ENCODE data around the gene ARRB2.
"Not testable (repeated sequence)": the region's sequence is repeated elsewhere in the genome, so short reads cannot be mapped to it uniquely, and the experiment has no call there.

Gene ARRB2

DNA sequence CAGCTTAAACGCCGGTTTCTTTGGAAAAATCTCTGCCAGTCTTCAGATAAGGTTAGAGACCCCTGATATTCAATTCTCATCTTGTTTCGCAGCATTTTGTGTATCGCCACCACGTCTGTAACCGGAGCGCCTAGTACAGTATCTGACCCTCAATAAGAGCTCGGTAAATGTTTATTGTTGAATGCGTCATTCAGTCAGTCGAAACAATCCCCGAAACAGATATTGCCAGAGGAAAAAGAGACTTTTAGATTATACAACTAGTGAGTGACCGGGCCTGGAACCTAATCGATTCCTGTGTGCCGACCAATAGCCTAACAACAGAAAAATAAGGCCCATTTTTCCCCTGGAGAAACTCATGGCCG, 7.1 kb upstream of the ARRB2 start:
- DNase-seq, result no peak

- DNase-seq, result not testable (repeated sequence)
These were observed 5.9 kb upstream of the ARRB2 start for GRCh38 chr17:4704574-4704907.

GRCh38 chr17:4704991-4705390, 5.4 kb upstream of the ARRB2 start:
- no peak for DNase-seq

DNA sequence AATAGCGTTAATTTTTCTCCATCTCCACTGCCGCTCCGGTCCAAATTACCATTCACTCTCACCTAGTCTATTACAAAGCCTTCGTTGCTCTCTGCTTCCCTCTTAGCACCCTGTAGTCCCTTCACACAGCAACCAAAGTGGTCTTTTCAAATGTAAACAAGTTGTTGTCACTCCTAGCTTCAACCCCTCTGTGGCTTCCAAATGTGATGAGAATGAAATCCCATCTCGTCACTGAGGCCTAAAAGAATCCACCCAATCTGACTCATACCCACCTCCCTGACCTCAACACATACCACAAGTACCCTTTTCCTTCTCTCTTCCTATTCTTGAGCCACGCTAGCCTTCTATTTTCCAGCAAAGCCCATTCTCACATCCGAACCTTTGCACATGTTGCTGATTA, 4.3 kb upstream of the ARRB2 start:
- no peak for DNase-seq

GRCh38 chr17:4708436-4708835, 2.0 kb upstream of the ARRB2 start:
- no peak for DNase-seq

- no peak for DNase-seq
These were observed 532 bp downstream of the ARRB2 start for GRCh38 chr17:4710693-4711634.

- DNase-seq, result no peak
These were observed 1.3 kb downstream of the ARRB2 start for GRCh38 chr17:4711661-4712181.

DNA sequence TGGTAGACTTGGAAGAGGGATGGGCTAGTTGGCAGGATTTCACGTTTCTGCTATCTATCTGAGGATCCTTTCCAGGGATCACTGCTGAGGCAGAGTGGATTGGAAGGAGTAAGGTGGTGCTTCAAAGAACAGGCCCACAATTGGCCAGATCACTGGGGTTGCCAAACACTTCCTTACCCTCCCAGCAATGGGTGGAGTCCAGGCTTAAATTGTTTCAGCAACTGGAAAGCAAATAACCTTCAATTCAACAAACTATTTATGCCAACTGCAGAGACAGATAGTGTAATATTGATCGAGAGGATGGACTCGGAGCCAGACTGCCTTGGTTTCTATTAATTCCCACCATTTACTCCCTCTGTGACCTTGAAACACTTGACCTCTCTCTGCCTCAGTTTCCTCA, 2.1 kb downstream of the ARRB2 start:
- no peak for DNase-seq

- DNase-seq, result not testable (repeated sequence)
These were observed 4.1 kb downstream of the ARRB2 start for GRCh38 chr17:4714340-4715062.

GRCh38 chr17:4715063-4715744, 4.8 kb downstream of the ARRB2 start:
- DNase-seq, result no peak

- DNase-seq, result no peak
These were observed 5.6 kb downstream of the ARRB2 start for GRCh38 chr17:4716081-4716480.

DNA sequence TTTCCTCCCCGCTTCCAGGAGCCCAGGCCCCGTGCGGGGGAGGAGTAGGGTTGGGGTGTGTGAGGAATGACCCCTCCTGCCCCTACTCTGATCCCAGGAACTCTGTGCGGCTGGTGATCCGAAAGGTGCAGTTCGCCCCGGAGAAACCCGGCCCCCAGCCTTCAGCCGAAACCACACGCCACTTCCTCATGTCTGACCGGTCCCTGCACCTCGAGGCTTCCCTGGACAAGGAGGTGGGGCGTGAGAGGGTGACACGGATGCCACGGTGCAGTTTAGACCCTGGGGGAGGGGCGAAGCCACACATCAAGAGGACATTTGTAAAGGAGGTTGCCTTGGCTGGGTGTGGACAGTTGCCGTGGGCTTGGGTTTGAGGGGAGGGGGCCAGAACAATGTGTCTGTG, 7.4 kb downstream of the ARRB2 start:
- no peak for DNase-seq

DNA sequence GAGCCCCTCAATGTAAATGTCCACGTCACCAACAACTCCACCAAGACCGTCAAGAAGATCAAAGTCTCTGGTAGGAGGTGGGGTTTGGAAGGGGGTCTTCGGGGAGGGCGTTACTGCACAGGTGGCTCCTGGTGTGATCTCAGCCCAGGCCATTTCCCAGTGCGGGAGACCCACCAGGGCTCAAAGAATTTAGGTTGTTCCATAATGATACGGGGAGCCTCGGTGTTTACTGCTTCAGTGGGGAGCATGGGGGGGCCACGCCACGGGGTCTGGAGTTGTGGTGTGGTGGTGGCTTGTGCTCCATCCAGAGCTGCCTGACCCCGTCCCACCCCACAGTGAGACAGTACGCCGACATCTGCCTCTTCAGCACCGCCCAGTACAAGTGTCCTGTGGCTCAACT, 7.8 kb downstream of the ARRB2 start:
- no peak for DNase-seq

GRCh38 chr17:4719146-4719545, 8.7 kb downstream of the ARRB2 start:
- no peak for DNase-seq

GRCh38 chr17:4719684-4720221, 9.3 kb downstream of the ARRB2 start:
- no peak for DNase-seq

DNA sequence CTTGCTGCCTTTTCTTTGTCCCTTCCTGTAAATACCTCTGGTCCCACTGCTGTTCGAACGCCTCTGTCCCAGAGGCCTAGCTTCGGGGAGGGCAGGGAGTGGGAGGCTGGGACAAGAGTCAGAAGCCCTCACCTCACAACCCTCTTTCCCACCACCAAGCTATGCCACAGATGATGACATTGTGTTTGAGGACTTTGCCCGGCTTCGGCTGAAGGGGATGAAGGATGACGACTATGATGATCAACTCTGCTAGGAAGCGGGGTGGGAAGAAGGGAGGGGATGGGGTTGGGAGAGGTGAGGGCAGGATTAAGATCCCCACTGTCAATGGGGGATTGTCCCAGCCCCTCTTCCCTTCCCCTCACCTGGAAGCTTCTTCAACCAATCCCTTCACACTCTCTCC, 10.4 kb downstream of the ARRB2 start:
- no peak for DNase-seq

- no peak for DNase-seq
These were observed 11.0 kb downstream of the ARRB2 start for GRCh38 chr17:4721203-4722135.

GRCh38 chr17:4722678-4723240, 12.3 kb downstream of the ARRB2 start:
- DNase-seq, result no peak

- DNase-seq, result no peak
These were observed 14.2 kb downstream of the ARRB2 start for GRCh38 chr17:4724650-4725049.

DNA sequence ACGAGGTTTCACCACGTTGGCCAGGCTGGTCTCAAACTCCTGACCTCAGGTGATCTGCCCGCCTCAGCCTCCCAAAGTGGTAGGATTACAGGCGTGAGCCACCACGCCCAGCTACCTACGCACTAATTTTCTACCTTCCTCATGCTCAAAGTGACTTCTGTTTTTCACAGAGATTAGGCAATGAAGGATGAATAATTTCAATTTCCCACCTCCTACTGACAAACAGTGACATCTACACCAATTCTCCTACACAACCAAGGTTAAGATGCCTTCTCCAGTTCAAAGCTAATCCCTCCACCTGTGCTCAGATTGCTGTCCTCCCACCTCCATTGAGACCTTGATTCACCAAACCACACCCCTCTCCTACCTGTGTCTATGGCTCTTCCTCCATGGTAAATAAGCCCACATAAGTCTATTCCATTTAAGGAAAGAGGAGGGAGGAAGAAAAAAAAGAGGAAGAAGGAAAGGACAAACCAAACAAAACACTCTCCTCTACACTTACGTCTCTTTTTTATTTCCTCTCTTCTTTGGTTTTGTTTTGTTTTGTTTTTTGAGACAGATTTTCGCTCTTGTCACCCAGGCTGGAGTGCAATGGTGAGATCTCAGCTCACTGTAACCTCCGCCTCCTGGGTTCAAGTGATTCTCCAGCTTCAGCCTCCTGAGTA, 15.3 kb downstream of the ARRB2 start:
- no peak for DNase-seq

GRCh38 chr17:4728124-4728523, 17.7 kb downstream of the ARRB2 start:
- no peak for DNase-seq

All from fibroblast of skin of back (primary cell).